DOHH2 (cell line): ENCODE results near the gene CPEB3.

Source experiments
- H3F3A ChIP-seq: fragments of 200-600 bp; sonication (generic), shearing (Covaris generic); 2 replicates; pipeline ENCODE4 v1.6.0; 2016; ENCODE audit warnings: antibody characterized with exemption, mild to moderate bottlenecking; ENCODE audit not compliant: control insufficient read depth, insufficient read depth
- H3K27ac ChIP-seq: fragments of 200-600 bp; sonication (generic); 2 replicates; pipeline ENCODE4 v1.5.1; 2014; ENCODE audit warnings: low read depth, mild to moderate bottlenecking, low read length, moderate library complexity
- H3K27me3 ChIP-seq: fragments of 200-600 bp; sonication (generic); 2 replicates; pipeline ENCODE4 v1.6.1; 2014; ENCODE audit warnings: mild to moderate bottlenecking, low read length, mixed read lengths; ENCODE audit not compliant: control insufficient read depth
- H3K36me3 ChIP-seq: fragments of 200-600 bp; sonication (generic); 2 replicates; pipeline ENCODE4 v1.6.1; 2014; ENCODE audit warnings: mild to moderate bottlenecking, low read length, moderate library complexity, mixed read lengths; ENCODE audit not compliant: control insufficient read depth
- H3K4me1 ChIP-seq: fragments of 200-600 bp; sonication (generic); 2 replicates; pipeline ENCODE4 v1.6.1; 2014; ENCODE audit warnings: mild to moderate bottlenecking, low read length, mixed read lengths; ENCODE audit not compliant: control insufficient read depth
- H3K4me2 ChIP-seq: fragments of 200-600 bp; sonication (generic); 2 replicates; pipeline ENCODE4 v1.6.0; 2014; ENCODE audit warnings: mild to moderate bottlenecking, low read length, moderate library complexity
- H3K4me3 ChIP-seq: fragments of 200-600 bp; sonication (generic); 2 replicates; pipeline ENCODE4 v1.5.1; 2014; ENCODE audit warnings: mild to moderate bottlenecking, low read length, mixed read lengths
- H3K79me2 ChIP-seq: fragments of 200-600 bp; sonication (generic); 2 replicates; pipeline ENCODE4 v1.6.1; 2014; ENCODE audit warnings: mild to moderate bottlenecking, low read length, mixed read lengths; ENCODE audit not compliant: control insufficient read depth
- H3K9me2 ChIP-seq: fragments of 200-600 bp; sonication (generic); replicated peaks from 2 replicates; pipeline ENCODE4 v1.6.1; 2014; ENCODE audit warnings: mild to moderate bottlenecking, low read length, mixed read lengths; ENCODE audit not compliant: control insufficient read depth
- H3K9me3 ChIP-seq: fragments of 200-600 bp; sonication (generic); 2 replicates; pipeline ENCODE4 v1.6.1; 2014; ENCODE audit warnings: antibody characterized with exemption, low read length, mixed read lengths; ENCODE audit not compliant: control insufficient read depth, insufficient read depth
- H4K20me1 ChIP-seq: fragments of 200-600 bp; sonication (generic); 2 replicates; pipeline ENCODE4 v1.6.0; 2014; ENCODE audit warnings: low read depth, mild to moderate bottlenecking, antibody characterized with exemption, low read length, moderate library complexity; ENCODE audit not compliant: control insufficient read depth, insufficient read depth
- EZH2phosphoT487 ChIP-seq: fragments of 200-600 bp; sonication (generic); IDR thresholded peaks from 2 replicates; pipeline ENCODE4 v1.6.1; 2017; ENCODE audit warnings: borderline replicate concordance, mild to moderate bottlenecking, antibody characterized with exemption, low read length, moderate library complexity, mixed read lengths
- TF ChIP-seq, protein P1 (sequence below): fragments of 200-600 bp; sonication (generic); IDR thresholded peaks from one replicate; pipeline ENCODE4 v1.5.1; 2014; ENCODE audit warnings: antibody characterized with exemption, mild to moderate bottlenecking, low read depth, low read length; ENCODE audit not compliant: poor library complexity, severe bottlenecking

CPEB3 gene

DNA sequence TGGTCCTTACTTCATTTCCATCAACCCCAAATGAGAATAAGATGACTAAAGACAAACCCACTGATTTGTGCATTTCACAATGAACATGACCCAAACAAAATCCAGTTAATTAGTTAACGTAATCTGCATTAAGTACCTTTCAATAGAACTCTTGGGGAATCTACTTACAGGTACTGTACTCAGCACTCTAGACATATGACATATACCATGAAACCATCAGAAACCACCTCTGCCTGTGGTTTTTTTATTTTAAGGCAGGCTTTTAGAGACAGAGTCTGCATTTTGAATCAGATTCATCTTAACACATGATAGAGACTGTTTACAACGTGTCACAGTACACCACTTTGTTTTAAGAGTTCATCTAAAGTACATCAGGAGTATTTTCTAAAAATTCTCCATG lies 198.9 kb downstream of the CPEB3 start:
- H3K4me3 ChIP-seq, result no peak overlapping the region
- no peaks in the 10 kb centered on the region for H3K9me2 ChIP-seq
- H3K9me3 ChIP-seq, result no peaks in the 10 kb centered on the region
- TF ChIP-seq, protein P1, sequence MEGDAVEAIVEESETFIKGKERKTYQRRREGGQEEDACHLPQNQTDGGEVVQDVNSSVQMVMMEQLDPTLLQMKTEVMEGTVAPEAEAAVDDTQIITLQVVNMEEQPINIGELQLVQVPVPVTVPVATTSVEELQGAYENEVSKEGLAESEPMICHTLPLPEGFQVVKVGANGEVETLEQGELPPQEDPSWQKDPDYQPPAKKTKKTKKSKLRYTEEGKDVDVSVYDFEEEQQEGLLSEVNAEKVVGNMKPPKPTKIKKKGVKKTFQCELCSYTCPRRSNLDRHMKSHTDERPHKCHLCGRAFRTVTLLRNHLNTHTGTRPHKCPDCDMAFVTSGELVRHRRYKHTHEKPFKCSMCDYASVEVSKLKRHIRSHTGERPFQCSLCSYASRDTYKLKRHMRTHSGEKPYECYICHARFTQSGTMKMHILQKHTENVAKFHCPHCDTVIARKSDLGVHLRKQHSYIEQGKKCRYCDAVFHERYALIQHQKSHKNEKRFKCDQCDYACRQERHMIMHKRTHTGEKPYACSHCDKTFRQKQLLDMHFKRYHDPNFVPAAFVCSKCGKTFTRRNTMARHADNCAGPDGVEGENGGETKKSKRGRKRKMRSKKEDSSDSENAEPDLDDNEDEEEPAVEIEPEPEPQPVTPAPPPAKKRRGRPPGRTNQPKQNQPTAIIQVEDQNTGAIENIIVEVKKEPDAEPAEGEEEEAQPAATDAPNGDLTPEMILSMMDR, result no peak
- no peak for TF ChIP-seq EZH2phosphoT487
- H3K79me2 ChIP-seq, result no peaks in the 10 kb centered on the region
- H4K20me1 ChIP-seq, result no peaks in the 10 kb centered on the region
- H3K27me3 ChIP-seq, result no peaks in the 10 kb centered on the region
- H3K27ac ChIP-seq, result no peak overlapping the region
- peaks cover 10% of the 10 kb centered on the region for H3K4me1 ChIP-seq
- no peak overlapping the region for H3K4me2 ChIP-seq
- H3F3A ChIP-seq, result no peaks in the 10 kb centered on the region
- H3K36me3 ChIP-seq, result no peaks in the 10 kb centered on the region

DNA sequence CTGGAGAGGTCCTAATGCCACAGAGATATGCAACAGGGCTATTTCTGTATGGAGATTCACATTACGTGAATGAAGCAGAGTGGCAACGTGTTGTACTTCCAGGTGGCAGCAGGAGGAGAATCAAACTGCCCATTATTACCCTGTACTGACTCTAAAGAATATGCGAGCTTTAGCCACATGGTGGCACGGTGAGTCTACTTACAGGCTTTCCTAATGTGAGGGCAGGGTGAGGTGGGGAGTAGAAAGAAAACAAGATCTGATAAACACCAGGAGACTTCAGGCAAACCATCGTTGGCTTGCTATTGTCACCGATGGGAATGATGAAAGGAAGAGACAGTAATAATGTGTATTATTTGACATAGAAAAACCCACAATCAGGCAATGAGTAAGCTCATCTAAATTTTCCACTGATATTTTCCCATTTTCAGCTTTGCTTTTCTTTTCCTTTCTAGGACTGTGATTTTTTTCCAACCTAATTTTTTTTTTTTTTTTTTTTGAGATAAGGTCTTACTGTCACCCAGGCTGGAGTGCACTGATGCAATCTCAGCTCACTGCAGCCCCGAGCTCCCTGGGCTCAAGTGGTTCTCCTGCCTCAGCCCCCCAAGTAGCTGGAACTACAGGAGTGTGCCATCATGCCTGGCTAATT lies 203.0 kb downstream of the CPEB3 start:
- no peak overlapping the region for H3K4me3 ChIP-seq
- H3F3A ChIP-seq, result no peaks in the 10 kb centered on the region
- peaks cover 10% of the 10 kb centered on the region for H3K4me1 ChIP-seq
- H3K9me3 ChIP-seq, result no peaks in the 10 kb centered on the region
- no peak overlapping the region for H3K27ac ChIP-seq
- H4K20me1 ChIP-seq, result no peaks in the 10 kb centered on the region
- no peaks in the 10 kb centered on the region for H3K36me3 ChIP-seq
- H3K9me2 ChIP-seq, result no peaks in the 10 kb centered on the region
- H3K27me3 ChIP-seq, result no peaks in the 10 kb centered on the region
- no peak for TF ChIP-seq EZH2phosphoT487
- TF ChIP-seq, protein P1, result peak; percentile 79
- no peak overlapping the region for H3K4me2 ChIP-seq
- no peaks in the 10 kb centered on the region for H3K79me2 ChIP-seq

DNA sequence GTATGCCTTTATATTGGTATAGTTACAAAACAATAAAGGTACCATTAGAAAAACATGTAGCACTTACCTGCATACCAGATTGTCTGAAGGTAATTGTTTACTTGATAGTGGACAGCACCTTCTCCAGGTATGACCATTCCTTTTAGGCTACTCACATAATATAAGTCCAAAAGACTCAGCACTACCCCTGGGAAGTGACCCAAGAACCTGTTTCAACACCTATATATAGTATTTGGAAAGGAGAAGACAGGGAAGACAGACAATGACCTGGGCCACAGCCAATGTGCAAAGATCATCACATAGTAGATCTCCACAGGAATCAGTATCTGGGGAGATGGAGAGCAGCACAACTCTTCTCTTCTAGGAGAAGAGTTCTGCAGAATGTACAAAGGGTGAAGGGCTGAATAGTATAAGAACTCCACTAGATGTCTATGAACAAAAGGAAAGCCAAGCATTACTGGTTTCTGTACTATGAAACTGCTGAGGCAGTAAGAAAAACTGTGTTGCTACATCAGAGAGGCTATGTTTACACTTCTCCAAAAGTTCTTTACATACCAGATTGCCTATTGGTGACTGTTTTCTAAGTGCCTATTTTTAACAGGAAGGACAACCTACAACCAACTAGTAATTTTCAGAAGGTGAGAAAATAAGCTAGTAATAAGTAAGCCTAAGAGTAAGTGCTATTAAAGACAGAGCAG lies 208.1 kb downstream of the CPEB3 start:
- Histone ChIP-seq H3K79me2 (no peaks in the 10 kb centered on the region), H3K4me1 (peaks cover 4% of the 10 kb centered on the region; the same call in 1 of the 2 replicates), H3K9me3 (no peaks in the 10 kb centered on the region), H3K36me3 (no peaks in the 10 kb centered on the region), H3F3A (no peaks in the 10 kb centered on the region), H3K9me2 (no peaks in the 10 kb centered on the region), H4K20me1 (no peaks in the 10 kb centered on the region), H3K27ac (no peak overlapping the region), H3K27me3 (no peaks in the 10 kb centered on the region), H3K4me3 (no peak overlapping the region), H3K4me2 (no peak overlapping the region)
- TF ChIP-seq, protein P1, result no peak
- TF ChIP-seq EZH2phosphoT487, result no peak
